Heart right ventricle (tissue), 16 donors: Measurements from ENCODE around the gene PHACTR4. TPM values are rescaled to one million over a fixed set of nuclear protein-coding genes. Genes with fewer than 3 reads are reported as not detected.
A peak's percentile ranks its signal among the peaks of the same experiment; 100 is the strongest.

Experiments used
- ATAC-seq, 8 donors: fragments of 200-7000 bp; cut with Tn5 transposase; one replicate each; pipeline ENCODE4 v1.9.1; 2020; ENCODE audit warnings: mild to moderate bottlenecking in 8 of 8, moderate library complexity in 8 of 8, moderate number of reproducible peaks in 1 of 8
- DNase-seq, 2 donors: peaks; one replicate each; pipeline ENCODE4 v3.0.0-alpha.2; 2020
- H3K27ac ChIP-seq, 10 donors: fragments of 200-600 bp; sonication (generic) in 2 of 10; one replicate each; pipeline versions ENCODE4 v1.5.0 to v1.8.0; 2020 to 2022; ENCODE audit warnings: mild to moderate bottlenecking in 3 of 10
- H3K27me3 ChIP-seq, 7 donors: fragments of 200-600 bp; one replicate each; pipeline ENCODE4 v1.8.0; 2021 to 2022; ENCODE audit warnings: mild to moderate bottlenecking in 2 of 7
- H3K36me3 ChIP-seq, 9 donors: fragments of 200-600 bp; sonication (generic) in 1 of 9; one replicate each; pipeline versions ENCODE4 v1.5.0 to v1.8.0; 2020 to 2022; ENCODE audit warnings: mild to moderate bottlenecking in 2 of 9
- H3K4me1 ChIP-seq, 9 donors: fragments of 200-600 bp; sonication (generic) in 1 of 9; one replicate each; pipeline versions ENCODE4 v1.5.0 to v1.8.0; 2020 to 2022; ENCODE audit warnings: mild to moderate bottlenecking in 4 of 9
- H3K4me3 ChIP-seq, 10 donors: fragments of 200-600 bp; sonication (generic) in 2 of 10; one replicate each; pipeline versions ENCODE4 v1.5.0 to v1.8.0; 2020 to 2022; ENCODE audit warnings: mild to moderate bottlenecking in 7 of 10, moderate library complexity in 2 of 10
- H3K9me3 ChIP-seq, 11 donors: fragments of 200-600 bp in 10 of 11; sonication (generic) in 2 of 11; one replicate each; pipeline versions ENCODE4 v1.5.0 to v1.8.0; 2013 to 2022; ENCODE audit warnings: mild to moderate bottlenecking in 2 of 11, control low read depth in 1 of 11, moderate library complexity in 1 of 11
- CTCF ChIP-seq, 9 donors: fragments of 200-600 bp; sonication (generic) in 2 of 9; IDR thresholded peaks; one replicate each; pipeline versions ENCODE4 v1.5.0 to v1.8.0; 2021 to 2022; ENCODE audit warnings: antibody characterized with exemption in 9 of 9, mild to moderate bottlenecking in 5 of 9, moderate library complexity in 1 of 9
- WGBS, 2 donors: extraction: QIAGEN DNeasy Blood & Tissue Kit; methylation state at CpG; one replicate each; pipeline ENCODE4 v1.1.7; 2013; ENCODE audit warnings: inconsistent platforms in 1 of 2; 5-methylcytosine and 5-hydroxymethylcytosine counted together
- intact Hi-C, 10 donors: fragments of 100-400 bp; cut with DNase I; formaldehyde crosslinking; loops; one replicate each; pipeline versions ENCODE4 v1.11.1 to v1.14.2; 2022
- polyA plus RNA-seq, 2 donors: library from polyadenylated mRNA; stranded (reverse); fragments of 200-250 nt; gene quantifications; one replicate each; pipeline ENCODE4 v1.2.3, GENCODE V29; 2013
- total RNA-seq, 10 donors: library from RNA; stranded (reverse); fragmentation: NEBNext Ultra II Directional in 3 of 10; extraction: Animal tissue kit (Norgen Biotek cat#: 25700) in 3 of 10; gene quantifications; one replicate each; pipeline versions ENCODE4 v1.2.1 to v1.2.4, GENCODE V29; 2021 to 2023
- donor health status: Arrhythmogenic right ventricular cardiomyopathy.
- donor health status: ischemic (EF 13 %, LVEDD 7.1; RV severe dilation, severe dysfunction).
- donor health status: healthy with polysubstance abuse.
- donor health status: DM: no; HTN: yes; CAD: no.
- donor health status: DM: no; HTN: no; CAD: no.
- donor health status: ischemic (EF 25% LVEDD 6.9; RV normal size, moderate dysfunction).
- donor health status: ischemic (EF 25% LVEDD 5.7; RV mildly dilated, moderate dysfunction).
- donor health status: healthy.
- donor health status: DM: yes; HTN: yes; CAD: no.
- donor health status: Ischemic cardiomyopathy.
- donor health status: ischemic (EF 35%, LVEDD 5.7; RV mildly dilated, moderate dysfunction).
- donor health status: nonischemic (EF 11% LVEDD 7.7; RV severe dilation, severe dysfunction).
- donor health status: DM: yes; HTN: yes; CAD: no.
- donor health status: PGD.
- donor health status: ischemic (EF 29% LVEDD 5.4; RV normal size, mild dysfunction).
- donor health status: nonischemic (EF 23%, LVEDD 6.1; RV moderate dilation, normal function).

The PHACTR4 gene
- total and polyA plus RNA-seq, 12 donors, result 14.0 to 36.1 (median 18.5) TPM

- intact Hi-C loops, result loop anchor here in 5 of 10 donors (5.0 to 10.0 kb wide), 5 partner anchors 35 to 190 kb away; no protein-coding TSS in a partner anchor
- H3K4me3 ChIP-seq, result no peak overlapping the region
- DNase-seq (no peak), ATAC-seq (no peak)
- no peaks in the 10 kb centered on the region for H3K27me3 ChIP-seq
- peaks cover 0 to 30% (median 0%) of the 10 kb centered on the region in 9 donors for H3K36me3 ChIP-seq
- TF ChIP-seq CTCF (IDR thresholded peaks at IDR 0.05), result no peak
- no peaks in the 10 kb centered on the region for H3K9me3 ChIP-seq
- no peak overlapping the region for H3K27ac ChIP-seq
- 94 to 97% methylated on average over 3 of the region's 3 CpGs for WGBS, 2 donors
- peaks cover 0 to 30% (median 22%) of the 10 kb centered on the region in 9 donors for H3K4me1 ChIP-seq
Measured at GRCh38 chr1:28412731-28413130, 43.2 kb downstream of the PHACTR4 start.

GRCh38 chr1:28416509-28417194, 47.1 kb downstream of the PHACTR4 start:
- ATAC-seq (no peak), DNase-seq (no peak)
- Histone ChIP-seq H3K9me3 (no peaks in the 10 kb centered on the region), H3K36me3 (peaks cover 0 to 2% (median 0%) of the 10 kb centered on the region in 9 donors), H3K4me3 (no peak overlapping the region), H3K4me1 (peaks cover 0 to 26% (median 20%) of the 10 kb centered on the region in 9 donors), H3K27ac (no peak overlapping the region), H3K27me3 (no peaks in the 10 kb centered on the region)
- no peak for TF ChIP-seq CTCF (IDR thresholded peaks at IDR 0.05)
- intact Hi-C loops, result loop anchor here in 3 of 10 donors (10.0 kb wide), 1 partner anchor 48 kb away; no protein-coding TSS in a partner anchor
- WGBS, 2 donors, result 35 to 41% methylated on average over 2 of the region's 2 CpGs

- no peak for DNase-seq
- Histone ChIP-seq H3K4me1 (peaks cover 0 to 26% (median 20%) of the 10 kb centered on the region in 9 donors), H3K27ac (peak overlapping the region in 1 of 10 donors; percentile 10), H3K4me3 (no peak overlapping the region), H3K9me3 (no peaks in the 10 kb centered on the region), H3K36me3 (no peaks in the 10 kb centered on the region), H3K27me3 (no peaks in the 10 kb centered on the region)
- intact Hi-C loops, result loop anchor here in 3 of 10 donors (10.0 kb wide), 1 partner anchor 47 kb away; no protein-coding TSS in a partner anchor
- ATAC-seq, result no peak
- WGBS, 2 donors, result 55 to 59% methylated on average over 3 of the region's 3 CpGs
- no peak for TF ChIP-seq CTCF (IDR thresholded peaks at IDR 0.05)
Measured at GRCh38 chr1:28417441-28417922, 47.9 kb downstream of the PHACTR4 start.

- no peak for TF ChIP-seq CTCF (IDR thresholded peaks at IDR 0.05)
- Histone ChIP-seq H3K27me3 (no peaks in the 10 kb centered on the region), H3K36me3 (no peaks in the 10 kb centered on the region), H3K27ac (peak overlapping the region in 1 of 10 donors; percentile 10), H3K4me1 (peaks cover 0 to 26% (median 20%) of the 10 kb centered on the region in 9 donors), H3K9me3 (no peaks in the 10 kb centered on the region), H3K4me3 (no peak overlapping the region)
- intact Hi-C loops, result loop anchor here in 3 of 10 donors (10.0 kb wide), 1 partner anchor 47 kb away; no protein-coding TSS in a partner anchor
- DNase-seq (no peak), ATAC-seq (no peak)
- 94 to 95% methylated on average over 4 of the region's 4 CpGs for WGBS, 2 donors
Measured at GRCh38 chr1:28417926-28418637, 48.5 kb downstream of the PHACTR4 start.
